GM23338 (cell line): ENCODE data around the gene DOCK2. TPM values are rescaled to one million over a fixed set of nuclear protein-coding genes. Genes with fewer than 3 reads are reported as not detected.

ENCODE experiments used
- ATAC-seq: fragments of 200-7000 bp; cut with Tn5 transposase; 3 replicates; pipeline ENCODE4 v1.9.1; 2020
- DNase-seq: peaks from one replicate; pipeline ENCODE4 v3.0.0-alpha.2; 2015; ENCODE audit warnings: low spot score
- H2AFZ ChIP-seq: fragments of 200-600 bp; sonication (generic); 2 replicates; pipeline ENCODE4 v1.8.0; 2016; ENCODE audit warnings: antibody characterized with exemption, mild to moderate bottlenecking, moderate library complexity
- H3F3A ChIP-seq: fragments of 200-600 bp; sonication (generic); replicated peaks from 2 replicates; pipeline ENCODE4 v1.8.0; 2017; ENCODE audit warnings: antibody characterized with exemption, mixed run types, low read depth
- H3K27ac ChIP-seq: fragments of 200-600 bp; sonication (generic); 2 replicates; pipeline ENCODE4 v1.6.1; 2016; ENCODE audit warnings: low read depth
- H3K27me3 ChIP-seq: fragments of 200-600 bp; sonication (generic); 2 replicates; pipeline ENCODE4 v1.8.0; 2016; ENCODE audit warnings: mild to moderate bottlenecking, mixed run types, moderate library complexity; ENCODE audit not compliant: insufficient read depth
- H3K36me3 ChIP-seq: fragments of 200-600 bp; sonication (generic); 2 replicates; pipeline ENCODE4 v1.8.0; 2016; ENCODE audit warnings: mild to moderate bottlenecking; ENCODE audit not compliant: insufficient read depth
- H3K4me1 ChIP-seq: fragments of 200-600 bp; sonication (generic); 2 replicates; pipeline ENCODE4 v1.8.0; 2016; ENCODE audit warnings: mild to moderate bottlenecking, moderate library complexity; ENCODE audit not compliant: insufficient read depth
- H3K4me2 ChIP-seq: fragments of 200-600 bp; sonication (generic); 2 replicates; pipeline ENCODE4 v1.7.1; 2017; ENCODE audit warnings: mixed run types
- H3K4me3 ChIP-seq: fragments of 200-600 bp; sonication (generic); 2 replicates; pipeline ENCODE4 v1.6.1; 2016; ENCODE audit warnings: mixed run types
- H3K79me2 ChIP-seq: fragments of 200-600 bp; sonication (generic); replicated peaks from 2 replicates; pipeline ENCODE4 v1.8.0; 2017; ENCODE audit warnings: mild to moderate bottlenecking; ENCODE audit not compliant: insufficient read depth
- H3K9me2 ChIP-seq: fragments of 200-600 bp; sonication (generic); 2 replicates; pipeline ENCODE4 v1.8.0; 2017; ENCODE audit not compliant: insufficient read depth
- H4K20me1 ChIP-seq: fragments of 200-600 bp; sonication (generic); replicated peaks from 2 replicates; pipeline ENCODE4 v1.8.0; 2017; ENCODE audit warnings: mild to moderate bottlenecking; ENCODE audit not compliant: insufficient read depth
- H3K27ac Mint-ChIP-seq: 2 replicates; pipeline ENCODE4 v1.8.0; 2020; ENCODE audit warnings: inconsistent platforms, mild to moderate bottlenecking, moderate library complexity, mixed read lengths
- H3K27me3 Mint-ChIP-seq: 3 replicates; pipeline ENCODE4 v1.8.0; 2022; ENCODE audit warnings: low read depth, mild to moderate bottlenecking, moderate library complexity, mixed read lengths, inconsistent platforms; ENCODE audit not compliant: insufficient read depth, poor library complexity
- H3K36me3 Mint-ChIP-seq: 3 replicates; pipeline ENCODE4 v1.8.0; 2021; ENCODE audit warnings: low read depth, mild to moderate bottlenecking, inconsistent platforms, moderate library complexity, mixed read lengths
- H3K4me1 Mint-ChIP-seq: 3 replicates; pipeline ENCODE4 v1.8.0; 2020; ENCODE audit warnings: mild to moderate bottlenecking, inconsistent platforms, mixed read lengths
- H3K4me3 Mint-ChIP-seq: 3 replicates; pipeline ENCODE4 v1.8.0; 2021; ENCODE audit warnings: moderate library complexity, mild to moderate bottlenecking, inconsistent platforms, mixed read lengths
- H3K9me3 Mint-ChIP-seq: 3 replicates; pipeline ENCODE4 v1.8.0; 2020; ENCODE audit warnings: moderate library complexity, mild to moderate bottlenecking, inconsistent platforms, mixed read lengths
- CREB1 ChIP-seq: fragments of 250-450 bp; sonication (Bioruptor Pico); IDR thresholded peaks from 2 replicates; pipeline ENCODE4 v1.5.0; 2020; ENCODE audit warnings: low read depth, mild to moderate bottlenecking, moderate library complexity
- EZH2 ChIP-seq: fragments of 200-600 bp; sonication (generic); IDR thresholded peaks from one replicate; pipeline ENCODE4 v1.8.0; 2017; ENCODE audit warnings: antibody characterized with exemption, mild to moderate bottlenecking, low read depth; ENCODE audit not compliant: unreplicated experiment
- EZH2phosphoT487 ChIP-seq: fragments of 200-600 bp; sonication (generic); IDR thresholded peaks from one replicate; pipeline ENCODE4 v1.8.1; 2018; ENCODE audit warnings: antibody characterized with exemption; ENCODE audit not compliant: unreplicated experiment
- JUNB ChIP-seq: IDR thresholded peaks from one replicate; pipeline ENCODE4 v1.6.1; 2016; ENCODE audit warnings: antibody characterized with exemption; ENCODE audit not compliant: unreplicated experiment
- NANOG ChIP-seq: IDR thresholded peaks from 2 replicates; pipeline ENCODE4 v1.6.1; 2016; ENCODE audit warnings: antibody characterized with exemption, borderline replicate concordance
- STAT1 ChIP-seq: IDR thresholded peaks from one replicate; pipeline ENCODE4 v1.6.1; 2016; ENCODE audit warnings: antibody characterized with exemption; ENCODE audit not compliant: unreplicated experiment
- ZNF114 ChIP-seq: fragments of 250-450 bp; sonication (Bioruptor Pico); IDR thresholded peaks from 2 replicates; pipeline ENCODE4 v1.5.0; 2020; ENCODE audit warnings: mild to moderate bottlenecking, moderate library complexity
- ZNF331 ChIP-seq: fragments of 250-450 bp; sonication (Bioruptor Pico); IDR thresholded peaks from 2 replicates; pipeline ENCODE4 v1.5.0; 2020; ENCODE audit warnings: low read depth, mild to moderate bottlenecking, moderate library complexity
- polyA plus RNA-seq: library from polyadenylated mRNA; unstranded; fragments of >200 nt; fragmentation: Nextera tagmentation; extraction: Ambion mirVana; gene quantifications from 2 replicates; pipeline ENCODE4 v1.2.1, GENCODE V29; 2016
- total RNA-seq: library from RNA; depleted of rRNA; stranded (reverse); fragments of >200 nt; shearing (Covaris generic); gene quantifications from 2 replicates; pipeline ENCODE4 v1.2.3, GENCODE V29; 2014
- TF ChIP-seq, protein P1 (sequence below): IDR thresholded peaks from 2 replicates; pipeline ENCODE4 v1.6.1; 2016; ENCODE audit warnings: antibody characterized with exemption
- TF ChIP-seq, protein P2 (sequence below), 2 experiments: fragments of 200-600 bp in 1 of 2; sonication (generic) in 1 of 2; conservative IDR thresholded peaks; 2 replicates each; pipeline versions ENCODE4 v1.5.1 to v1.6.1; 2016 to 2017; ENCODE audit warnings: antibody characterized with exemption in 2 of 2, low read depth in 2 of 2, mild to moderate bottlenecking in 2 of 2, moderate library complexity in 1 of 2
- TF ChIP-seq, protein P3 (sequence below): fragments of 250-450 bp; sonication (Bioruptor Pico); IDR thresholded peaks from 2 replicates; pipeline ENCODE4 v1.5.0; 2020; ENCODE audit warnings: mild to moderate bottlenecking, moderate library complexity

The DOCK2 gene
- total and polyA plus RNA-seq, 2 experiments from 2014 or later, result 3.7 to 9.4 TPM

DNA sequence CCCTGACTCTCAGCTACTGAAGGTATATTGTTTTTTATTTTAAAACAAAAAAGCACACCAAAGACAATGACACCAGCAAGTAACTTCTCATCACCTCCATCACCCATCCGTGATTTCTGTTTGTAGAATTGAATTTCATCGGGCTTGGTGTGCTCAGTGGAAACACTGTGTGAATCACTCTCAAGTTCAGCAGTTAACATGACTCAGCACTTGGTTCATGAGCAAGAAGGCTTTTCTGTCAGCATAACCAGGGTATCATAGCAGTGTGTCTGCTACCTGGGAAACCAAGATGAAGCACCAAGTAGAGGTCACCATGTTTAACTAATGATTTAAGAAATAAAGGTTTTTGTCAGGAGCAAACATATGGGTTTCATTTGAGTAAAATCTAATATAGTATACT is 219.5 kb downstream of the DOCK2 start (continued):
- no peak for TF ChIP-seq ZNF331 (CRISPR knock-in tag)
- TF ChIP-seq CREB1 (CRISPR knock-in tag), result no peak
- TF ChIP-seq, protein P1, sequence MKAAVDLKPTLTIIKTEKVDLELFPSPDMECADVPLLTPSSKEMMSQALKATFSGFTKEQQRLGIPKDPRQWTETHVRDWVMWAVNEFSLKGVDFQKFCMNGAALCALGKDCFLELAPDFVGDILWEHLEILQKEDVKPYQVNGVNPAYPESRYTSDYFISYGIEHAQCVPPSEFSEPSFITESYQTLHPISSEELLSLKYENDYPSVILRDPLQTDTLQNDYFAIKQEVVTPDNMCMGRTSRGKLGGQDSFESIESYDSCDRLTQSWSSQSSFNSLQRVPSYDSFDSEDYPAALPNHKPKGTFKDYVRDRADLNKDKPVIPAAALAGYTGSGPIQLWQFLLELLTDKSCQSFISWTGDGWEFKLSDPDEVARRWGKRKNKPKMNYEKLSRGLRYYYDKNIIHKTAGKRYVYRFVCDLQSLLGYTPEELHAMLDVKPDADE, result no peak
- TF ChIP-seq NANOG, result no peak
- TF ChIP-seq JUNB, result no peak
- TF ChIP-seq, protein P2, sequence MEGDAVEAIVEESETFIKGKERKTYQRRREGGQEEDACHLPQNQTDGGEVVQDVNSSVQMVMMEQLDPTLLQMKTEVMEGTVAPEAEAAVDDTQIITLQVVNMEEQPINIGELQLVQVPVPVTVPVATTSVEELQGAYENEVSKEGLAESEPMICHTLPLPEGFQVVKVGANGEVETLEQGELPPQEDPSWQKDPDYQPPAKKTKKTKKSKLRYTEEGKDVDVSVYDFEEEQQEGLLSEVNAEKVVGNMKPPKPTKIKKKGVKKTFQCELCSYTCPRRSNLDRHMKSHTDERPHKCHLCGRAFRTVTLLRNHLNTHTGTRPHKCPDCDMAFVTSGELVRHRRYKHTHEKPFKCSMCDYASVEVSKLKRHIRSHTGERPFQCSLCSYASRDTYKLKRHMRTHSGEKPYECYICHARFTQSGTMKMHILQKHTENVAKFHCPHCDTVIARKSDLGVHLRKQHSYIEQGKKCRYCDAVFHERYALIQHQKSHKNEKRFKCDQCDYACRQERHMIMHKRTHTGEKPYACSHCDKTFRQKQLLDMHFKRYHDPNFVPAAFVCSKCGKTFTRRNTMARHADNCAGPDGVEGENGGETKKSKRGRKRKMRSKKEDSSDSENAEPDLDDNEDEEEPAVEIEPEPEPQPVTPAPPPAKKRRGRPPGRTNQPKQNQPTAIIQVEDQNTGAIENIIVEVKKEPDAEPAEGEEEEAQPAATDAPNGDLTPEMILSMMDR (conservative IDR thresholded peaks at IDR 0.05; ENCODE audit: low read depth in 2 of 2), result no peak
- TF ChIP-seq ZNF114 (CRISPR knock-in tag), result no peak
- TF ChIP-seq EZH2phosphoT487, result no peak

DNA sequence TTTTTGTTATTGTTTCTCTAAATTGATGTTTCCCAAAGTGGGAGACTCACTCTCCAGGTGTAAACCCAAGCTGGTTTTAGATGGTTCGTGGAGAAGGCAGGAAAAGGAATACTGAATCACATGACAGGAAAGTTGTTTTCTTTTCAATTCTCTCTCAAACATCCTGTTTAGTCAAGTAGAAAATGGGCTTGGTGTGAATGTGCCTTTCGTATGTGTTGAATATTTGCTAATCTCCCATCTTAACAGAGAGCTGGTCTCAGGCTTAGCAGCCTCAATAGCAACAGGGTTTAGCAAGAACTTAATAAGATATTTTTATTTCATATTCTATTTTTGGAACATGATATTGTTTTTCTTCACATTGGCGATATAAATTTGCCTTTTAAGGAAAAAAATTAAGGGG is 223.5 kb downstream of the DOCK2 start:
- H3K27ac ChIP-seq, result no peak overlapping the region
- H3K4me2 ChIP-seq, result no peak overlapping the region
- H3K27me3 ChIP-seq, result no peaks in the 10 kb centered on the region
- H4K20me1 ChIP-seq, result no peaks in the 10 kb centered on the region
- DNase-seq (no peak), ATAC-seq (no peak)
- H3K4me3 ChIP-seq, result no peak overlapping the region
- no peaks in the 10 kb centered on the region for H3F3A ChIP-seq
- H3K9me2 ChIP-seq, result no peaks in the 10 kb centered on the region
- Mint-ChIP-seq H3K36me3 (no peaks in the 10 kb centered on the region), H3K4me1 (no peaks in the 10 kb centered on the region; the same call in 1 of the 3 replicates), H3K27ac (no peak overlapping the region), H3K27me3 (peaks cover 1% of the 10 kb centered on the region), H3K9me3 (no peaks in the 10 kb centered on the region), H3K4me3 (no peak overlapping the region)
- H3K4me1 ChIP-seq, result no peaks in the 10 kb centered on the region
- H2AFZ ChIP-seq, result no peak overlapping the region
- no peaks in the 10 kb centered on the region for H3K36me3 ChIP-seq
- no peak for TF ChIP-seq STAT1
- no peak for TF ChIP-seq EZH2
- TF ChIP-seq, protein P1, result no peak
- TF ChIP-seq ZNF114 (CRISPR knock-in tag), result no peak
- TF ChIP-seq CREB1 (CRISPR knock-in tag), result no peak
- TF ChIP-seq EZH2phosphoT487, result no peak
- TF ChIP-seq, protein P3, sequence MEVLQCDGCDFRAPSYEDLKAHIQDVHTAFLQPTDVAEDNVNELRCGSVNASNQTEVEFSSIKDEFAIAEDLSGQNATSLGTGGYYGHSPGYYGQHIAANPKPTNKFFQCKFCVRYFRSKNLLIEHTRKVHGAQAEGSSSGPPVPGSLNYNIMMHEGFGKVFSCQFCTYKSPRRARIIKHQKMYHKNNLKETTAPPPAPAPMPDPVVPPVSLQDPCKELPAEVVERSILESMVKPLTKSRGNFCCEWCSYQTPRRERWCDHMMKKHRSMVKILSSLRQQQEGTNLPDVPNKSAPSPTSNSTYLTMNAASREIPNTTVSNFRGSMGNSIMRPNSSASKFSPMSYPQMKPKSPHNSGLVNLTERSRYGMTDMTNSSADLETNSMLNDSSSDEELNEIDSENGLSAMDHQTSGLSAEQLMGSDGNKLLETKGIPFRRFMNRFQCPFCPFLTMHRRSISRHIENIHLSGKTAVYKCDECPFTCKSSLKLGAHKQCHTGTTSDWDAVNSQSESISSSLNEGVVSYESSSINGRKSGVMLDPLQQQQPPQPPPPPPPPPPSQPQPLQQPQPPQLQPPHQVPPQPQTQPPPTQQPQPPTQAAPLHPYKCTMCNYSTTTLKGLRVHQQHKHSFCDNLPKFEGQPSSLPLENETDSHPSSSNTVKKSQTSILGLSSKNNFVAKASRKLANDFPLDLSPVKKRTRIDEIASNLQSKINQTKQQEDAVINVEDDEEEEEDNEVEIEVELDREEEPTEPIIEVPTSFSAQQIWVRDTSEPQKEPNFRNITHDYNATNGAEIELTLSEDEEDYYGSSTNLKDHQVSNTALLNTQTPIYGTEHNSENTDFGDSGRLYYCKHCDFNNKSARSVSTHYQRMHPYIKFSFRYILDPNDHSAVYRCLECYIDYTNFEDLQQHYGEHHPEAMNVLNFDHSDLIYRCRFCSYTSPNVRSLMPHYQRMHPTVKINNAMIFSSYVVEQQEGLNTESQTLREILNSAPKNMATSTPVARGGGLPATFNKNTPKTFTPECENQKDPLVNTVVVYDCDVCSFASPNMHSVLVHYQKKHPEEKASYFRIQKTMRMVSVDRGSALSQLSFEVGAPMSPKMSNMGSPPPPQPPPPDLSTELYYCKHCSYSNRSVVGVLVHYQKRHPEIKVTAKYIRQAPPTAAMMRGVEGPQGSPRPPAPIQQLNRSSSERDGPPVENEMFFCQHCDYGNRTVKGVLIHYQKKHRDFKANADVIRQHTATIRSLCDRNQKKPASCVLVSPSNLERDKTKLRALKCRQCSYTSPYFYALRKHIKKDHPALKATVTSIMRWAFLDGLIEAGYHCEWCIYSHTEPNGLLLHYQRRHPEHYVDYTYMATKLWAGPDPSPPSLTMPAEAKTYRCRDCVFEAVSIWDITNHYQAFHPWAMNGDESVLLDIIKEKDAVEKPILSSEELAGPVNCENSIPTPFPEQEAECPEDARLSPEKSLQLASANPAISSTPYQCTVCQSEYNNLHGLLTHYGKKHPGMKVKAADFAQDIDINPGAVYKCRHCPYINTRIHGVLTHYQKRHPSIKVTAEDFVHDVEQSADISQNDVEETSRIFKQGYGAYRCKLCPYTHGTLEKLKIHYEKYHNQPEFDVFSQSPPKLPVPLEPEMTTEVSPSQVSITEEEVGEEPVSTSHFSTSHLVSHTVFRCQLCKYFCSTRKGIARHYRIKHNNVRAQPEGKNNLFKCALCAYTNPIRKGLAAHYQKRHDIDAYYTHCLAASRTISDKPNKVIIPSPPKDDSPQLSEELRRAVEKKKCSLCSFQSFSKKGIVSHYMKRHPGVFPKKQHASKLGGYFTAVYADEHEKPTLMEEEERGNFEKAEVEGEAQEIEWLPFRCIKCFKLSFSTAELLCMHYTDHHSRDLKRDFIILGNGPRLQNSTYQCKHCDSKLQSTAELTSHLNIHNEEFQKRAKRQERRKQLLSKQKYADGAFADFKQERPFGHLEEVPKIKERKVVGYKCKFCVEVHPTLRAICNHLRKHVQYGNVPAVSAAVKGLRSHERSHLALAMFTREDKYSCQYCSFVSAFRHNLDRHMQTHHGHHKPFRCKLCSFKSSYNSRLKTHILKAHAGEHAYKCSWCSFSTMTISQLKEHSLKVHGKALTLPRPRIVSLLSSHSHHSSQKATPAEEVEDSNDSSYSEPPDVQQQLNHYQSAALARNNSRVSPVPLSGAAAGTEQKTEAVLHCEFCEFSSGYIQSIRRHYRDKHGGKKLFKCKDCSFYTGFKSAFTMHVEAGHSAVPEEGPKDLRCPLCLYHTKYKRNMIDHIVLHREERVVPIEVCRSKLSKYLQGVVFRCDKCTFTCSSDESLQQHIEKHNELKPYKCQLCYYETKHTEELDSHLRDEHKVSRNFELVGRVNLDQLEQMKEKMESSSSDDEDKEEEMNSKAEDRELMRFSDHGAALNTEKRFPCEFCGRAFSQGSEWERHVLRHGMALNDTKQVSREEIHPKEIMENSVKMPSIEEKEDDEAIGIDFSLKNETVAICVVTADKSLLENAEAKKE (CRISPR knock-in tag), result no peak
- H3K79me2 ChIP-seq, result no peaks in the 10 kb centered on the region
